ENCODE results near the gene CRADD.

DNA sequence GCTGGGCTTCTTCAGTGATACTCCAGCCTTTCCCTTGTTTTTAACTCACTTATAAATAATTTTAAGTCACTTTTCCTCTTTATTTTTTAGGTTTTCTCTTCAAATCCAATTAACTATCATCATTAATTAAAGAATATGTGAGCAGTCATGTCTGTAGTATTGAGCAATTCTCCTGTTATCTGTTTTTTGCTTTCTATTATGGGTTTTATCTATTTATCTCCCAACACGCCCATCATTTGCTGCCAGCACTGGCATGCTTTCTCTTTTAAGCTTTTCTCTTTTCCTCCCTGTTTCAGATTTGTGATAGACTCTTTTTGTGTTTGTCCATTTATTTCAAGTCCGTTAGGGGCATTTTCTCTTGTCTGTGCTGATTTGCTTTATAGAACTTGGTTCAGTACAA lies 72.3 kb downstream of the CRADD start:
- TF ChIP-seq POLR2A (IDR thresholded peaks at IDR 0.05; ENCODE audit: low read length), result no peak
- TF ChIP-seq GATA1 (IDR thresholded peaks at IDR 0.05; ENCODE audit: low read depth, low read length), result no peak
